Fibroblast of villous mesenchyme (primary cell): ENCODE results near the gene IVD. TPM values are rescaled to one million over a fixed set of nuclear protein-coding genes. Genes with fewer than 3 reads are reported as not detected.

Source experiments
- DNase-seq: peaks from one replicate; pipeline ENCODE4 v3.0.0-alpha.2; 2010; ENCODE audit warnings: low read depth
- H3K4me3 ChIP-seq: 2 replicates; pipeline ENCODE4 v1.5.1; 2011; ENCODE audit warnings: low read depth, mild to moderate bottlenecking, low read length
- total RNA-seq: library from RNA; depleted of rRNA; stranded (reverse); fragments of >200 nt; gene quantifications from 2 replicates; pipeline ENCODE4 v1.2.3, GENCODE V29; 2012
- TF ChIP-seq, protein P1 (sequence below): IDR thresholded peaks from 2 replicates; pipeline ENCODE4 v1.5.1; 2012; ENCODE audit warnings: low read depth, mild to moderate bottlenecking, low read length; ENCODE audit not compliant: insufficient read depth

IVD gene
- total RNA-seq, 1 donor: 40.2 TPM

- H3K4me3 ChIP-seq: no peak overlapping the region
- DNase-seq: no peak
- TF ChIP-seq, protein P1, sequence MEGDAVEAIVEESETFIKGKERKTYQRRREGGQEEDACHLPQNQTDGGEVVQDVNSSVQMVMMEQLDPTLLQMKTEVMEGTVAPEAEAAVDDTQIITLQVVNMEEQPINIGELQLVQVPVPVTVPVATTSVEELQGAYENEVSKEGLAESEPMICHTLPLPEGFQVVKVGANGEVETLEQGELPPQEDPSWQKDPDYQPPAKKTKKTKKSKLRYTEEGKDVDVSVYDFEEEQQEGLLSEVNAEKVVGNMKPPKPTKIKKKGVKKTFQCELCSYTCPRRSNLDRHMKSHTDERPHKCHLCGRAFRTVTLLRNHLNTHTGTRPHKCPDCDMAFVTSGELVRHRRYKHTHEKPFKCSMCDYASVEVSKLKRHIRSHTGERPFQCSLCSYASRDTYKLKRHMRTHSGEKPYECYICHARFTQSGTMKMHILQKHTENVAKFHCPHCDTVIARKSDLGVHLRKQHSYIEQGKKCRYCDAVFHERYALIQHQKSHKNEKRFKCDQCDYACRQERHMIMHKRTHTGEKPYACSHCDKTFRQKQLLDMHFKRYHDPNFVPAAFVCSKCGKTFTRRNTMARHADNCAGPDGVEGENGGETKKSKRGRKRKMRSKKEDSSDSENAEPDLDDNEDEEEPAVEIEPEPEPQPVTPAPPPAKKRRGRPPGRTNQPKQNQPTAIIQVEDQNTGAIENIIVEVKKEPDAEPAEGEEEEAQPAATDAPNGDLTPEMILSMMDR: no peak
Observed at GRCh38 chr15:40466426-40467260, 61.0 kb downstream of the IVD start.

DNA sequence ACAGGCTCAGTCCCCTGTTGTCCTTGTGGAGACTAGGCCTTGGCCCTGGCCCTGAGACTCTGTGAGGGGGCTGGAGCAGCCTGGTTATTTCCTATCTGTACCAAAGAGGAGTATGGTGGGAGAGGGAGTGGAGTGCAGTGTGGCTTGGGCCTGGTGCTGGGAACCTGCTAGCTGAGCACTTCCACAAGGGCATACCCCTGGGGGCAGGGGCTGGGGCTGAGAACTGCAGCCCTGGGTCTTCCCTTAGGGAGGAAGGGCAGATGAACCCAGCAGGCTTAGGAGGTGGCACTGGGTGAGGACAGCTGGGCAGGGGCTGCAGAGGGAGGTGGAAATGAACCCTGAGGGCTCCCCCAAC, 61.6 kb downstream of the IVD start:
- no peak for DNase-seq
- TF ChIP-seq, protein P1: no peak
- H3K4me3 ChIP-seq: no peak overlapping the region

DNA sequence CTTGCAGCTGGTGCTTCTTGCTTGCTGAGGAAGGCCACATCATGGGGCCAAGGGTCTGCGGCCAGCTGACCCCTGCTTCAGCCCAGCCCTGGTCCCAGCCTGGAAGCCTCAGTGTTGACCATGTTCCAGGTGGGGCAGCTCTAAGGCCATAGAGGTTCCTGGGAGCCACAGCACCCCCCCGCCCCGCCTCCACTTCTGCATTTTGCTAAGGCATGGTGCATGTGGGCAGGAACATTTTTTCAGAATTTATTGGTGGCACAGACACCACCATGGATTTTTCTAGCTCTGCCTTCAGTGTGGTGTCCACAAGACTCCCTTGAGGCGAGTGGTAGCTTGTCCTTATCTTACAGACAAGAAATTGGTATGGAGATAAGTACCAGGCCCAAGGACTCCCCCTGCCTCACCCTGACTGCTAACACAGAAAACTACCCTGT, 63.3 kb downstream of the IVD start:
- TF ChIP-seq, protein P1: no peak
- no peak overlapping the region for H3K4me3 ChIP-seq
- no peak for DNase-seq

DNA sequence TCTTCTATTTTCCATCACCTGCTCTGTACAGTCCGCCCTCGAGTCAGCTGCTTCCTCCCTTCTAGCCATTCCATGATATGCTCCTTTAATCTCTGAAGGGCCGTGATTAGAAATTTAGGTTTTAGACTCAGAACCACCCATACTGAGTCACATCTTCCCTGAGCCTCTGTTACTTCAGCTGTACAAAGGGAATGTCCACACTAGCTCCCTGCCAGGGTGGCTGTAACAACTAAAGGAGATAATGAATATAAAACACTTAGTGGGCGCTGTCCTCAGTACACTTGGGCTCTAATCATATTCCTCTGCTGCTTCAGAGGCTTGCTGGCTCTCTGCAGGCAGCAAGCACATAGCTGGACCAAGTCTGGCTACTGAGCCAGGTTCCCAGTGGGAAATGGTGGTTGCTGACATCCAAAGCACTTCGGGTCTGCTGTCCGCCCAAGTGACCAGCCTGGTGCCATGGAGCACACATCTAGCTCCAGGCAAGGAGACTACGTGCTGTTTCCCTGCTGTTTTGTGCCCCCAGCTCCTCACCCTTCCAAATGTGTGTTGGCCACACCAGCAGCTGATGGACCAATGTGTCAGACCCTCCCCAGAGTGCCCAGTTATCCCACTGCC, 64.3 kb downstream of the IVD start:
- peak overlapping the region; percentile 77 for H3K4me3 ChIP-seq
- DNase-seq: no peak
- TF ChIP-seq, protein P1: no peak

DNA sequence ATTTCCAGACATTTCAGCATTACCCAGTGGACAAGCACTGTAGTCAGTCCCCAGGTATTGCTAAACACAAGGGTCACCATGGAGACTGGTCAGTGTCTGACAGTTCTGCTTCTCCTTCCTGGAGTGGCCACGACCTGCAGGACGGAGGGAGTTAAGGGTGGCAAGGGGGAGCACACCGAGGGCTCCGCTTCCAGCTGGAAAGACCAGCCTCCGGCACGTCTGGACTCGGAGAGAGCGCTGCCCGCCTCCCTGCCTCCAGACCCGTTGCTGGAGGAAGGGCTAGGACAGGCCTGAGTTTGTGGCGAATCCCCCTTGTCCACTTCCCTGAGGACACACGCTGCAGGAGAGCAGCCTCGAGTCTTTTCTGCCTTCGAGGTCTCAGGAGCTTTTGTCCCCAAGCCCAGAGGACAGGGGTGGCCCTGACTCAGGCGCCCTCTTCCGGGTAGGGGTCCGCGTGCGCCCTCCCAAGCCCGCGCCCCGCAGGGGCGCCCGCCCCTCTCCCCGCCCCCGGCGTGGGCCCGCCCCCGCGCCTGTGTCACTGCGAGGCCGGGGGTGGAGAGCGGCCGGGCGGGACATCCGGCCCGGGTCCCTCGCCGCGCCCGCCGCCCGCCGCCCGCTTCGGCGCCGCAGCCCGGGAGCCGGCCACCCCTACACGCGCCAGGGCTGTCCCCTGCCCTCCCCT, 65.0 kb downstream of the IVD start, which contains the start of gene CHST14:
Gene CHST14 (plus strand): TSS at position 562 of the 682 bp plus-strand sequence. CDS start 230 bp downstream, outside the sequence.
- peak; percentile 62 for DNase-seq
- TF ChIP-seq, protein P1: no peak
- H3K4me3 ChIP-seq: peak within 1 kb of the TSS; percentile 77

Other genes starting within 250 kb of the IVD start
- gene BUB1B, start 244.7 kb upstream of the IVD start, total RNA-seq: 13.9 and 19.9 TPM in 2 replicates
- gene PAK6, start 166.7 kb upstream of the IVD start, total RNA-seq: under 0.01 TPM in 2 replicates
- gene ANKRD63, start 122.7 kb upstream of the IVD start, total RNA-seq: not detected in 2 replicates
- 0.43 and 0.64 TPM in 2 replicates for gene PLCB2, start 97.9 kb upstream of the IVD start, total RNA-seq
- 11.9 and 16.8 TPM in 2 replicates for gene INAFM2, start 82.1 kb upstream of the IVD start, total RNA-seq
- 35.4 and 40.3 TPM in 2 replicates for gene CCDC9B, start 64.9 kb upstream of the IVD start, total RNA-seq
- not detected in 2 replicates for gene PHGR1, start 54.8 kb upstream of the IVD start, total RNA-seq
- under 0.01 TPM in 2 replicates for gene DISP2, start 47.6 kb upstream of the IVD start, total RNA-seq
- gene KNSTRN, start 23.1 kb upstream of the IVD start, total RNA-seq: 25.4 and 49.2 TPM in 2 replicates
- 9.3 and 11.2 TPM in 2 replicates for gene BAHD1, start 35.2 kb downstream of the IVD start, total RNA-seq
- 12.9 and 14.2 TPM in 2 replicates for gene CHST14, start 65.2 kb downstream of the IVD start, total RNA-seq
- 11.9 and 20.7 TPM in 2 replicates for gene CCDC32, start 159.2 kb downstream of the IVD start, total RNA-seq
- 11.2 and 11.9 TPM in 2 replicates for gene RPUSD2, start 163.5 kb downstream of the IVD start, total RNA-seq
- 12.9 and 22.9 TPM in 2 replicates for gene KNL1, start 188.5 kb downstream of the IVD start, total RNA-seq